SU-DHL-6 (cell line): ENCODE results near the gene UBQLN1.
"Not testable (repeated sequence)": the region's sequence is repeated elsewhere in the genome, so short reads cannot be mapped to it uniquely, and the experiment has no call there.

Experiments
- H2AFZ ChIP-seq: fragments of 200-600 bp; sonication (generic); 2 replicates; pipeline ENCODE4 v1.6.1; 2014; ENCODE audit warnings: low read depth, mild to moderate bottlenecking, moderate library complexity, mixed read lengths, antibody characterized with exemption, low read length; ENCODE audit not compliant: severe bottlenecking
- H3F3A ChIP-seq: fragments of 200-600 bp; shearing (Covaris generic); 2 replicates; pipeline ENCODE4 v1.6.0; 2016; ENCODE audit warnings: antibody characterized with exemption, mild to moderate bottlenecking; ENCODE audit not compliant: insufficient read depth
- H3K27ac ChIP-seq: fragments of 200-600 bp; sonication (generic); 2 replicates; pipeline ENCODE4 v1.5.1; 2016; ENCODE audit warnings: low read depth, mild to moderate bottlenecking, low read length, moderate library complexity, mixed read lengths
- H3K27me3 ChIP-seq: fragments of 200-600 bp; sonication (generic), shearing (Covaris generic); 2 replicates; pipeline ENCODE4 v1.6.0; 2014; ENCODE audit warnings: mild to moderate bottlenecking, low read length
- H3K36me3 ChIP-seq: fragments of 200-600 bp; sonication (generic); 2 replicates; pipeline ENCODE4 v1.6.1; 2014; ENCODE audit warnings: mild to moderate bottlenecking, low read length, mixed read lengths
- H3K4me2 ChIP-seq: fragments of 300-600, 200-600 bp; shearing (Covaris generic), sonication (generic); 2 replicates; pipeline ENCODE4 v1.6.0; 2014; ENCODE audit warnings: low read length, low read depth, mild to moderate bottlenecking; ENCODE audit not compliant: poor library complexity, severe bottlenecking
- H3K4me3 ChIP-seq: fragments of 200-600 bp; sonication (generic); 2 replicates; pipeline ENCODE4 v1.5.1; 2014; ENCODE audit warnings: antibody characterized with exemption, low read length, mild to moderate bottlenecking, mixed read lengths; ENCODE audit not compliant: insufficient read depth, poor library complexity, severe bottlenecking
- H3K79me2 ChIP-seq: fragments of 200-600 bp; sonication (generic); 2 replicates; pipeline ENCODE4 v1.6.1; 2014; ENCODE audit warnings: mild to moderate bottlenecking, low read length, moderate library complexity; ENCODE audit not compliant: insufficient read depth
- H3K9ac ChIP-seq: fragments of 200-600 bp; sonication (generic); 2 replicates; pipeline ENCODE4 v1.7.0; 2014; ENCODE audit warnings: mild to moderate bottlenecking, low read length
- H3K9me2 ChIP-seq: fragments of 200-600 bp; sonication (generic); replicated peaks from 2 replicates; pipeline ENCODE4 v1.6.1; 2014; ENCODE audit warnings: low read length; ENCODE audit not compliant: insufficient read depth
- H3K9me3 ChIP-seq: fragments of 200-600 bp; sonication (generic); 2 replicates; pipeline ENCODE4 v1.6.1; 2014; ENCODE audit warnings: low read length, mixed read lengths; ENCODE audit not compliant: insufficient read depth
- H4K20me1 ChIP-seq: fragments of 200-600 bp; sonication (generic); 2 replicates; pipeline ENCODE4 v1.6.1; 2014; ENCODE audit warnings: low read depth, mild to moderate bottlenecking, antibody characterized with exemption, low read length, moderate library complexity, mixed read lengths
- CTCF ChIP-seq: fragments of 200-600 bp; sonication (generic); IDR thresholded peaks from one replicate; pipeline ENCODE4 v1.5.1; 2017; ENCODE audit warnings: antibody characterized with exemption, mild to moderate bottlenecking, low read length, moderate library complexity; ENCODE audit not compliant: insufficient read depth, poor library complexity, severe bottlenecking
- EZH2phosphoT487 ChIP-seq: fragments of 200-600 bp; sonication (generic), shearing (Covaris generic); conservative IDR thresholded peaks from 2 replicates; pipeline ENCODE4 v1.6.1; 2018; ENCODE audit warnings: mild to moderate bottlenecking, antibody characterized with exemption, low read length, moderate library complexity, mixed read lengths

The UBQLN1 gene

GRCh38 chr9:83744206-83744605 is 36.4 kb upstream of the UBQLN1 start:
- Histone ChIP-seq H3K79me2 (no peaks in the 10 kb centered on the region), H3K4me3 (no peak overlapping the region), H3K4me2 (no peak overlapping the region), H3F3A (no peaks in the 10 kb centered on the region), H4K20me1 (no peaks in the 10 kb centered on the region), H2AFZ (no peak overlapping the region), H3K9ac (no peak overlapping the region), H3K9me2 (no peaks in the 10 kb centered on the region), H3K27ac (no peak overlapping the region), H3K36me3 (no peaks in the 10 kb centered on the region), H3K9me3 (no peaks in the 10 kb centered on the region), H3K27me3 (no peaks in the 10 kb centered on the region)
- TF ChIP-seq CTCF (no peak), EZH2phosphoT487 (no peak)

GRCh38 chr9:83733739-83734138 is 26.0 kb upstream of the UBQLN1 start:
- TF ChIP-seq EZH2phosphoT487 (no peak), CTCF (no peak)
- Histone ChIP-seq H3K9me2 (no peaks in the 10 kb centered on the region), H3K27ac (no peak overlapping the region)

GRCh38 chr9:83728591-83729368 is 21.0 kb upstream of the UBQLN1 start:
- not testable (repeated sequence) for H2AFZ ChIP-seq

More at GRCh38 chr9:83733739-83734138, 26.0 kb upstream of the UBQLN1 start:
- no peaks in the 10 kb centered on the region for H3F3A ChIP-seq
- H2AFZ ChIP-seq = no peak overlapping the region
- no peaks in the 10 kb centered on the region for H3K36me3 ChIP-seq
- no peaks in the 10 kb centered on the region for H3K9me3 ChIP-seq
- no peaks in the 10 kb centered on the region for H4K20me1 ChIP-seq
- no peak overlapping the region for H3K4me3 ChIP-seq
- no peaks in the 10 kb centered on the region for H3K27me3 ChIP-seq
- no peak overlapping the region for H3K4me2 ChIP-seq
- H3K79me2 ChIP-seq = no peaks in the 10 kb centered on the region
- no peak overlapping the region for H3K9ac ChIP-seq

GRCh38 chr9:83724436-83724835 is 16.7 kb upstream of the UBQLN1 start:
- no peaks in the 10 kb centered on the region for H3K36me3 ChIP-seq
- H3F3A ChIP-seq = no peaks in the 10 kb centered on the region
- no peaks in the 10 kb centered on the region for H4K20me1 ChIP-seq
- no peak overlapping the region for H3K4me2 ChIP-seq
- H3K9me3 ChIP-seq = no peaks in the 10 kb centered on the region
- TF ChIP-seq CTCF (no peak), EZH2phosphoT487 (no peak)
- no peaks in the 10 kb centered on the region for H3K27me3 ChIP-seq
- H3K79me2 ChIP-seq = no peaks in the 10 kb centered on the region
- no peak overlapping the region for H2AFZ ChIP-seq
- H3K27ac ChIP-seq = no peak overlapping the region
- H3K9ac ChIP-seq = no peak overlapping the region
- no peak overlapping the region for H3K4me3 ChIP-seq
- H3K9me2 ChIP-seq = no peaks in the 10 kb centered on the region

More at GRCh38 chr9:83728591-83729368, 21.0 kb upstream of the UBQLN1 start:
- not testable (repeated sequence) for H3K9me3 ChIP-seq, H4K20me1 ChIP-seq, H3K27me3 ChIP-seq, H3K9ac ChIP-seq, H3K4me3 ChIP-seq, H3K79me2 ChIP-seq, H3K9me2 ChIP-seq, H3K36me3 ChIP-seq, H3K27ac ChIP-seq, H3F3A ChIP-seq, H3K4me2 ChIP-seq
